H1 (cell line): Measurements from ENCODE around the gene TMEM135. TPM values are rescaled to one million over a fixed set of nuclear protein-coding genes. Genes with fewer than 3 reads are reported as not detected.

Experiments
- CTCF ChIA-PET: fragments of 300-600 bp; sonication (Branson Sonifier 250); formaldehyde crosslinking; loops from one replicate; lab custom pipeline; 2021; ENCODE audit not compliant: partially characterized antibody; lab: Charles Lee
- POLR2A ChIA-PET: fragments of 300-600 bp; sonication (Branson Sonifier 250); formaldehyde crosslinking; loops from one replicate; lab custom pipeline; 2021; ENCODE audit warnings: inconsistent platforms; ENCODE audit not compliant: partially characterized antibody; lab: Charles Lee
- DNase-seq, 2 experiments: peaks; one replicate each; pipeline versions ENCODE4 v3.0.0 to v3.0.0-alpha.2; 2010 to 2022; ENCODE audit warnings: low spot score in 2 of 2, low read depth in 1 of 2, mixed read lengths in 1 of 2
- FAIRE-seq: peaks from 2 replicates; lab custom pipeline; 2011; peaks lifted over from hg19 to GRCh38; lab: Jason Lieb, UNC
- H2AFZ ChIP-seq: 2 replicates; pipeline ENCODE4 v1.8.1; 2012; ENCODE audit warnings: low read length, inconsistent platforms
- H2AK5ac ChIP-seq: 2 replicates; pipeline ENCODE4 v1.6.1; 2013; ENCODE audit warnings: low read depth, low read length
- H2BK120ac ChIP-seq: replicated peaks from 2 replicates; pipeline ENCODE3; 2013; ENCODE audit warnings: low read depth, low read length, inconsistent platforms
- H2BK12ac ChIP-seq: 2 replicates; pipeline ENCODE4 v1.6.1; 2013; ENCODE audit warnings: low read depth, low read length
- H2BK15ac ChIP-seq: 2 replicates; pipeline ENCODE4 v1.6.1; 2013; ENCODE audit warnings: low read length
- H2BK20ac ChIP-seq: 2 replicates; pipeline ENCODE4 v1.6.1; 2013; ENCODE audit warnings: low read length
- H2BK5ac ChIP-seq: 2 replicates; pipeline ENCODE4 v1.6.1; 2013; ENCODE audit warnings: low read depth, low read length
- H3K14ac ChIP-seq: 2 replicates; pipeline ENCODE4 v1.6.1; 2013; ENCODE audit warnings: inconsistent platforms; ENCODE audit not compliant: insufficient read length
- H3K18ac ChIP-seq: 2 replicates; pipeline ENCODE4 v1.6.1; 2013; ENCODE audit warnings: low read length; ENCODE audit errors: extremely low read depth
- H3K23ac ChIP-seq: 2 replicates; pipeline ENCODE4 v1.6.1; 2013; ENCODE audit warnings: inconsistent platforms; ENCODE audit not compliant: insufficient read length
- H3K23me2 ChIP-seq: 2 replicates; pipeline ENCODE4 v1.6.1; 2013; ENCODE audit warnings: low read depth, low read length
- H3K27ac ChIP-seq: 2 replicates; pipeline ENCODE4 v1.6.1; 2011; ENCODE audit warnings: low read depth, low read length, inconsistent platforms
- H3K27me3 ChIP-seq, 4 experiments: replicated peaks in 1 of 4; 1 replicate in 1 of 4; 2 replicates in 3 of 4; pipeline versions ENCODE4 v1.6.1 to v1.8.1; 2011 to 2013; ENCODE audit warnings: low read length in 3 of 4, mild to moderate bottlenecking in 3 of 4, inconsistent platforms in 2 of 4, mixed read lengths in 2 of 4, moderate library complexity in 1 of 4; ENCODE audit not compliant: control insufficient read depth in 3 of 4, insufficient read depth in 3 of 4; ENCODE audit errors: extremely low read depth in 1 of 4
- H3K36me3 ChIP-seq, 4 experiments: 2 replicates each; pipeline versions ENCODE4 v1.6.1 to v1.8.1; 2011 to 2013; ENCODE audit warnings: mild to moderate bottlenecking in 4 of 4, low read length in 3 of 4, moderate library complexity in 2 of 4, control low read depth in 1 of 4, inconsistent platforms in 1 of 4; ENCODE audit not compliant: insufficient read depth in 4 of 4, control insufficient read depth in 2 of 4
- H3K4ac ChIP-seq: replicated peaks from 2 replicates; pipeline ENCODE3; 2013; ENCODE audit warnings: low read length, low read depth, mixed read lengths, inconsistent platforms; ENCODE audit not compliant: insufficient read length
- H3K4me1 ChIP-seq, 4 experiments: replicated peaks in 1 of 4; 1 replicate in 1 of 4; 2 replicates in 3 of 4; pipeline versions ENCODE4 v1.6.1 to v1.8.1; 2011 to 2013; ENCODE audit warnings: low read length in 3 of 4, inconsistent platforms in 2 of 4, mixed read lengths in 1 of 4; ENCODE audit not compliant: insufficient read depth in 4 of 4, control insufficient read depth in 3 of 4
- H3K4me2 ChIP-seq, 2 experiments: 2 replicates each; pipeline versions ENCODE4 v1.6.1 to v1.8.1; 2011 to 2013; ENCODE audit warnings: low read depth in 2 of 2, low read length in 2 of 2, control low read depth in 1 of 2, inconsistent platforms in 1 of 2, mild to moderate bottlenecking in 1 of 2; ENCODE audit not compliant: insufficient read depth in 1 of 2
- H3K4me3 ChIP-seq, 4 experiments: fragments of 200-600, 300-600 bp in 1 of 4; sonication (generic), shearing (Covaris generic), sonication (Bioruptor Twin) in 1 of 4; 2 replicates each; pipeline versions ENCODE4 v1.5.1 to v1.8.1; 2011 to 2016; ENCODE audit warnings: low read length in 4 of 4, low read depth in 3 of 4, control low read depth in 2 of 4, inconsistent platforms in 2 of 4, mild to moderate bottlenecking in 2 of 4, mixed read lengths in 1 of 4, moderate library complexity in 1 of 4; ENCODE audit not compliant: insufficient read depth in 2 of 4; ENCODE audit errors: extremely low read depth in 1 of 4
- H3K56ac ChIP-seq: replicated peaks from 2 replicates; pipeline ENCODE3; 2013; ENCODE audit warnings: low read depth, mild to moderate bottlenecking, mixed read lengths, low read length, inconsistent platforms; ENCODE audit not compliant: insufficient read length
- H3K79me1 ChIP-seq: 2 replicates; pipeline ENCODE4 v1.6.1; 2013; ENCODE audit warnings: low read depth, low read length, control low read depth
- H3K79me2 ChIP-seq, 2 experiments: 2 replicates each; pipeline versions ENCODE4 v1.6.1 to v1.8.1; 2012 to 2013; ENCODE audit warnings: low read length in 2 of 2, mild to moderate bottlenecking in 2 of 2, inconsistent platforms in 1 of 2; ENCODE audit not compliant: insufficient read depth in 2 of 2, control insufficient read depth in 1 of 2
- H3K9ac ChIP-seq, 4 experiments: replicated peaks in 1 of 4; 1 replicate in 1 of 4; 2 replicates in 3 of 4; pipeline versions ENCODE4 v1.6.1 to v1.8.1; 2011 to 2013; ENCODE audit warnings: low read depth in 3 of 4, low read length in 3 of 4, control low read depth in 2 of 4, mild to moderate bottlenecking in 2 of 4, moderate library complexity in 2 of 4, inconsistent platforms in 1 of 4; ENCODE audit errors: extremely low read depth in 1 of 4
- H3K9me3 ChIP-seq, 2 experiments: 2 replicates each; pipeline versions ENCODE4 v1.6.1 to v1.8.1; 2012 to 2013; ENCODE audit warnings: mild to moderate bottlenecking in 2 of 2, moderate library complexity in 2 of 2, control low read depth in 1 of 2, inconsistent platforms in 1 of 2, low read depth in 1 of 2, low read length in 1 of 2, mixed read lengths in 1 of 2; ENCODE audit not compliant: insufficient read depth in 2 of 2
- H4K20me1 ChIP-seq, 2 experiments: replicated peaks in 1 of 2; 2 replicates each; pipeline versions ENCODE3 to v1.8.1; 2011 to 2013; ENCODE audit warnings: inconsistent platforms in 2 of 2, low read length in 2 of 2, mild to moderate bottlenecking in 1 of 2; ENCODE audit not compliant: insufficient read depth in 2 of 2, control insufficient read depth in 1 of 2
- H4K5ac ChIP-seq: 2 replicates; pipeline ENCODE4 v1.6.1; 2013; ENCODE audit warnings: low read length, low read depth, mixed read lengths, inconsistent platforms; ENCODE audit not compliant: insufficient read length
- H4K8ac ChIP-seq: 2 replicates; pipeline ENCODE4 v1.8.0; 2013; ENCODE audit warnings: mild to moderate bottlenecking, moderate library complexity, low read length, inconsistent platforms; ENCODE audit not compliant: insufficient read depth; ENCODE audit errors: extremely low read depth
- H4K91ac ChIP-seq: replicated peaks from 2 replicates; pipeline ENCODE3; 2013; ENCODE audit warnings: low read length, mixed read lengths, inconsistent platforms; ENCODE audit not compliant: insufficient read length
- BACH1 ChIP-seq: IDR thresholded peaks from 2 replicates; pipeline ENCODE4 v1.6.1; 2012; ENCODE audit warnings: low read length, improper control_type of control experiment
- EZH2 ChIP-seq: fragments of 200-600 bp; sonication (generic); IDR thresholded peaks from 2 replicates; pipeline ENCODE4 v1.7.1; 2012; ENCODE audit warnings: low read depth, mild to moderate bottlenecking, moderate library complexity, low read length, inconsistent platforms; ENCODE audit not compliant: severe bottlenecking
- GTF2F1 ChIP-seq: IDR thresholded peaks from 2 replicates; pipeline ENCODE4 v1.6.1; 2012; ENCODE audit warnings: low read depth, low read length, improper control_type of control experiment, borderline replicate concordance
- HDAC6 ChIP-seq: IDR thresholded peaks from one replicate; pipeline ENCODE4 v1.7.1; 2012; ENCODE audit warnings: low read depth, mild to moderate bottlenecking, inconsistent platforms, low read length, moderate library complexity
- KDM1A ChIP-seq: fragments of 200-600, 300-600 bp; sonication (generic); IDR thresholded peaks from 2 replicates; pipeline ENCODE4 v1.7.1; 2016; ENCODE audit warnings: mild to moderate bottlenecking, low read length, borderline replicate concordance
- POLR2AphosphoS5 ChIP-seq: IDR thresholded peaks from 2 replicates; pipeline ENCODE4 v1.6.1; 2011; ENCODE audit warnings: low read depth, low read length
- SP4 ChIP-seq: IDR thresholded peaks from 2 replicates; pipeline ENCODE4 v1.6.1; 2012; ENCODE audit warnings: low read length, inconsistent platforms
- TAF7 ChIP-seq: optimal IDR thresholded peaks from 2 replicates; pipeline ENCODE3; 2011; ENCODE audit warnings: low read depth, mild to moderate bottlenecking, inconsistent platforms, low read length, moderate library complexity, borderline replicate concordance
- YY1 ChIP-seq: IDR thresholded peaks from 2 replicates; pipeline ENCODE4 v1.6.1; 2011; ENCODE audit warnings: low read depth, mild to moderate bottlenecking, low read length
- WGBS, 2 experiments: shearing (Covaris generic) in 1 of 2; methylation state at CpG; one replicate each; pipeline versions ENCODE4 v1.1.6 to v1.1.7; 2013 to 2015; ENCODE audit warnings: low lambda C conversion rate in 2 of 2, mixed read lengths in 2 of 2, inconsistent platforms in 1 of 2, low coverage in 1 of 2, missing lambda C conversion rate in 1 of 2; ENCODE audit not compliant: insufficient replicate concordance in 2 of 2, insufficient coverage in 1 of 2, insufficient read length in 1 of 2; ENCODE audit errors: extremely low coverage in 1 of 2, missing lambda C conversion rate in 1 of 2; 5-methylcytosine and 5-hydroxymethylcytosine counted together
- polyA plus RNA-seq, 7 experiments: library from polyadenylated mRNA; depleted of rRNA in 3 of 7; stranded (reverse) in 5 of 7; unstranded in 2 of 7; fragments of >200 nt in 5 of 7; fragments of 200-250 nt in 2 of 7; gene quantifications; 1 replicate in 5 of 7; 2 replicates in 1 of 7; 4 replicates in 1 of 7; pipeline versions ENCODE4 v1.2.1 to v1.2.3, GENCODE V29; 2011 to 2013; ENCODE audit warnings: missing spikeins in 2 of 7, mixed read lengths in 2 of 7
- total RNA-seq: library from RNA; stranded (reverse); fragmentation: NEBNext Ultra II Directional; extraction: Animal tissue kit (Norgen Biotek cat#: 25700); gene quantifications from 2 replicates; pipeline ENCODE4 v1.2.1, GENCODE V29; 2021

TMEM135 gene
- total and polyA plus RNA-seq, 2 of the 8 experiments (the other 6 are each of a cell fraction or from before 2014, with no cell fraction given): 9.3 to 31.3 TPM

DNA sequence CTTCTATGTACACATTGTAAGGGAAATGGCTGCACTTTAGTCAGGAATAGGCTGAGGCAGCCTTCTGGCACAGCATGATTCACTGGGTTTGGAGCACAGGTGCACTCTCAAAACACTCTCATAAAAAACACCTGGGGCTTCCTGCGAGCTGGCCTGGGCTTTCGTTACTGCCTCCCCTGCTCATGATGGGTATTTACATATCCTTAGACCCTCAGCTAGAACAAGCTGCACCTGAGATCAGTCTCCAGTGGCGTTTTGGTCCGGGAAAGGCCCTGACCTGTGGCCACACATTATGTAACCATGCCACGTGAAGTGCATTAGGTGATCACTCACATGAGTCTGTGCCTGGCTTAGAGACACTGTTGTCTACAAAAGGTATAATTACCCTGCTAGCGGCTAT is 321.7 kb downstream of the TMEM135 start:
- peak overlapping the region; percentile 39; the same call in 1 of the 2 replicates for H4K8ac ChIP-seq
- H2AFZ ChIP-seq: no peak overlapping the region
- CTCF ChIA-PET: interaction anchor here (1.0 to 2.7 kb wide), 3 partner anchors 9 to 73 kb away, joined by 3 to 19 read pairs (median 8); no protein-coding TSS in a partner anchor

More for the DNA sequence above, 321.7 kb downstream of the TMEM135 start:
- TF ChIP-seq KDM1A (no peak), POLR2AphosphoS5 (no peak), EZH2 (no peak), BACH1 (no peak), HDAC6 (no peak), SP4 (no peak), TAF7 (no peak), GTF2F1 (no peak), YY1 (no peak)
- Histone ChIP-seq H2BK12ac (no peak overlapping the region), H3K79me1 (no peaks in the 10 kb centered on the region), H3K27ac (no peak overlapping the region), H3K9me3 (no peaks in the 10 kb centered on the region), H3K4me3 (no peak overlapping the region), H3K9ac (no peak overlapping the region), H3K4me2 (no peak overlapping the region), H2BK20ac (no peak overlapping the region), H4K91ac (no peak overlapping the region), H4K20me1 (no peaks in the 10 kb centered on the region), H3K36me3 (no peaks in the 10 kb centered on the region), H3K14ac (no peak overlapping the region), H2AK5ac (no peak overlapping the region), H4K5ac (no peak overlapping the region), H3K4ac (no peak overlapping the region), H2BK120ac (no peak overlapping the region), H3K18ac (no peak overlapping the region), H3K56ac (no peak overlapping the region), H3K4me1 (no peaks in the 10 kb centered on the region), H3K27me3 (no peaks in the 10 kb centered on the region), H2BK15ac (no peak overlapping the region), H3K23ac (no peak overlapping the region), H3K79me2 (no peaks in the 10 kb centered on the region), H2BK5ac (no peak overlapping the region), H3K23me2 (no peaks in the 10 kb centered on the region)
- FAIRE-seq: no peak
- POLR2A ChIA-PET: no interaction called here
- 80% methylated on average over 6 of the region's 6 CpGs; no CpG with 5 or more reads in 1 of the 2 experiments for WGBS, 2 experiments
- DNase-seq: no peak
